Activated naive CD8-positive, alpha-beta T cell treated with anti-CD3 and anti-CD28 coated beads, Interleukin-2, amount 50 U/mL, for 16 hours (primary cell): ENCODE data around the gene FOXL3.

Source experiments
- DNase-seq: peaks from one replicate; pipeline ENCODE4 v3.0.0-alpha.2; 2020; ENCODE audit warnings: low read depth, low spot score

The FOXL3 gene

GRCh38 chr7:302054-302992 lies 12.4 kb downstream of the FOXL3 start:
- DNase-seq, result no peak

GRCh38 chr7:303425-303824 lies 13.5 kb downstream of the FOXL3 start:
- DNase-seq, result no peak

- no peak for DNase-seq
Measured at GRCh38 chr7:303884-304573, 14.1 kb downstream of the FOXL3 start.

GRCh38 chr7:304574-305409 lies 14.8 kb downstream of the FOXL3 start:
- no peak for DNase-seq

- no peak for DNase-seq
Measured at GRCh38 chr7:305410-306151, 15.6 kb downstream of the FOXL3 start.

GRCh38 chr7:307970-308369 lies 18.0 kb downstream of the FOXL3 start:
- DNase-seq, result no peak

GRCh38 chr7:309586-310228 lies 19.7 kb downstream of the FOXL3 start:
- no peak for DNase-seq

- DNase-seq, result no peak
Measured at GRCh38 chr7:311131-311680, 21.2 kb downstream of the FOXL3 start.

- no peak for DNase-seq
Measured at GRCh38 chr7:311796-312195, 21.8 kb downstream of the FOXL3 start.

GRCh38 chr7:312424-312823 lies 22.5 kb downstream of the FOXL3 start:
- no peak for DNase-seq

GRCh38 chr7:314853-315252 lies 24.9 kb downstream of the FOXL3 start:
- DNase-seq, result no peak

GRCh38 chr7:315516-316265 lies 25.7 kb downstream of the FOXL3 start:
- no peak for DNase-seq

- no peak for DNase-seq
Measured at GRCh38 chr7:317643-318405, 27.9 kb downstream of the FOXL3 start.

- DNase-seq, result no peak
Measured at GRCh38 chr7:318476-318875, 28.5 kb downstream of the FOXL3 start.

- DNase-seq, result no peak
Measured at GRCh38 chr7:318878-319661, 29.1 kb downstream of the FOXL3 start.

GRCh38 chr7:320297-320696 lies 30.3 kb downstream of the FOXL3 start:
- no peak for DNase-seq

- DNase-seq, result peak; percentile 70
Measured at GRCh38 chr7:322111-322671, 32.2 kb downstream of the FOXL3 start.

GRCh38 chr7:322708-323111 lies 32.7 kb downstream of the FOXL3 start:
- DNase-seq, result no peak
